SU-DHL-6 (cell line): ENCODE measurements around the gene DIO3.

Experiments used
- H2AFZ ChIP-seq: fragments of 200-600 bp; sonication (generic); 2 replicates; pipeline ENCODE4 v1.6.1; 2014; ENCODE audit warnings: low read depth, mild to moderate bottlenecking, moderate library complexity, mixed read lengths, antibody characterized with exemption, low read length; ENCODE audit not compliant: severe bottlenecking
- H3F3A ChIP-seq: fragments of 200-600 bp; shearing (Covaris generic); 2 replicates; pipeline ENCODE4 v1.6.0; 2016; ENCODE audit warnings: antibody characterized with exemption, mild to moderate bottlenecking; ENCODE audit not compliant: insufficient read depth
- H3K27ac ChIP-seq: fragments of 200-600 bp; sonication (generic); 2 replicates; pipeline ENCODE4 v1.5.1; 2016; ENCODE audit warnings: low read depth, mild to moderate bottlenecking, low read length, moderate library complexity, mixed read lengths
- H3K27me3 ChIP-seq: fragments of 200-600 bp; sonication (generic), shearing (Covaris generic); 2 replicates; pipeline ENCODE4 v1.6.0; 2014; ENCODE audit warnings: mild to moderate bottlenecking, low read length
- H3K36me3 ChIP-seq: fragments of 200-600 bp; sonication (generic); 2 replicates; pipeline ENCODE4 v1.6.1; 2014; ENCODE audit warnings: mild to moderate bottlenecking, low read length, mixed read lengths
- H3K4me2 ChIP-seq: fragments of 300-600, 200-600 bp; shearing (Covaris generic), sonication (generic); 2 replicates; pipeline ENCODE4 v1.6.0; 2014; ENCODE audit warnings: low read length, low read depth, mild to moderate bottlenecking; ENCODE audit not compliant: poor library complexity, severe bottlenecking
- H3K4me3 ChIP-seq: fragments of 200-600 bp; sonication (generic); 2 replicates; pipeline ENCODE4 v1.5.1; 2014; ENCODE audit warnings: antibody characterized with exemption, low read length, mild to moderate bottlenecking, mixed read lengths; ENCODE audit not compliant: insufficient read depth, poor library complexity, severe bottlenecking
- H3K79me2 ChIP-seq: fragments of 200-600 bp; sonication (generic); 2 replicates; pipeline ENCODE4 v1.6.1; 2014; ENCODE audit warnings: mild to moderate bottlenecking, low read length, moderate library complexity; ENCODE audit not compliant: insufficient read depth
- H3K9ac ChIP-seq: fragments of 200-600 bp; sonication (generic); 2 replicates; pipeline ENCODE4 v1.7.0; 2014; ENCODE audit warnings: mild to moderate bottlenecking, low read length
- H3K9me2 ChIP-seq: fragments of 200-600 bp; sonication (generic); replicated peaks from 2 replicates; pipeline ENCODE4 v1.6.1; 2014; ENCODE audit warnings: low read length; ENCODE audit not compliant: insufficient read depth
- H3K9me3 ChIP-seq: fragments of 200-600 bp; sonication (generic); 2 replicates; pipeline ENCODE4 v1.6.1; 2014; ENCODE audit warnings: low read length, mixed read lengths; ENCODE audit not compliant: insufficient read depth
- H4K20me1 ChIP-seq: fragments of 200-600 bp; sonication (generic); 2 replicates; pipeline ENCODE4 v1.6.1; 2014; ENCODE audit warnings: low read depth, mild to moderate bottlenecking, antibody characterized with exemption, low read length, moderate library complexity, mixed read lengths
- CTCF ChIP-seq: fragments of 200-600 bp; sonication (generic); IDR thresholded peaks from one replicate; pipeline ENCODE4 v1.5.1; 2017; ENCODE audit warnings: antibody characterized with exemption, mild to moderate bottlenecking, low read length, moderate library complexity; ENCODE audit not compliant: insufficient read depth, poor library complexity, severe bottlenecking
- EZH2phosphoT487 ChIP-seq: fragments of 200-600 bp; sonication (generic), shearing (Covaris generic); conservative IDR thresholded peaks from 2 replicates; pipeline ENCODE4 v1.6.1; 2018; ENCODE audit warnings: mild to moderate bottlenecking, antibody characterized with exemption, low read length, moderate library complexity, mixed read lengths

DIO3 gene

GRCh38 chr14:101605836-101606235 lies 44.5 kb downstream of the DIO3 start:
- H3K4me2 ChIP-seq: no peak overlapping the region
- no peaks in the 10 kb centered on the region for H4K20me1 ChIP-seq
- no peak for TF ChIP-seq EZH2phosphoT487
- TF ChIP-seq CTCF: no peak
- H3K36me3 ChIP-seq: no peaks in the 10 kb centered on the region
- no peak overlapping the region for H3K27ac ChIP-seq
- H3K9ac ChIP-seq: no peak overlapping the region
- H3K27me3 ChIP-seq: no peaks in the 10 kb centered on the region
- no peaks in the 10 kb centered on the region for H3K79me2 ChIP-seq
- H3F3A ChIP-seq: no peaks in the 10 kb centered on the region
- no peaks in the 10 kb centered on the region for H3K9me2 ChIP-seq
- H3K9me3 ChIP-seq: no peaks in the 10 kb centered on the region
- H2AFZ ChIP-seq: no peak overlapping the region
- no peak overlapping the region for H3K4me3 ChIP-seq
